Muscle layer of duodenum (tissue), 2 donors: ENCODE measurements around the gene ADAMTS20.
"Not testable (repeated sequence)": the region's sequence is repeated elsewhere in the genome, so short reads cannot be mapped to it uniquely, and the experiment has no call there.

Source experiments
- H3K27ac ChIP-seq: one replicate; pipeline ENCODE4 v1.7.0; 2013; ENCODE audit warnings: mild to moderate bottlenecking, low read length
- H3K27me3 ChIP-seq: one replicate; pipeline ENCODE4 v1.7.0; 2013; ENCODE audit warnings: low read depth, mild to moderate bottlenecking, control low read depth, low read length
- H3K36me3 ChIP-seq, 2 donors: one replicate each; pipeline ENCODE4 v1.7.0; 2013; ENCODE audit warnings: low read length in 2 of 2, control low read depth in 1 of 2, mild to moderate bottlenecking in 1 of 2; ENCODE audit not compliant: insufficient read depth in 2 of 2, control insufficient read depth in 1 of 2
- H3K4me1 ChIP-seq, 2 donors: one replicate each; pipeline ENCODE4 v1.7.0; 2013; ENCODE audit warnings: low read length in 2 of 2, mild to moderate bottlenecking in 2 of 2, control low read depth in 1 of 2, moderate library complexity in 1 of 2; ENCODE audit not compliant: insufficient read depth in 2 of 2, control insufficient read depth in 1 of 2
- H3K4me3 ChIP-seq, 2 donors: one replicate each; pipeline ENCODE4 v1.7.0; 2013; ENCODE audit warnings: low read length in 2 of 2, low read depth in 1 of 2, mild to moderate bottlenecking in 1 of 2
- H3K9me3 ChIP-seq, 2 donors: one replicate each; pipeline ENCODE4 v1.7.0; 2013; ENCODE audit warnings: low read length in 2 of 2, control low read depth in 1 of 2, mild to moderate bottlenecking in 1 of 2; ENCODE audit not compliant: control insufficient read depth in 1 of 2
- donor health status: healthy.

The ADAMTS20 gene

DNA sequence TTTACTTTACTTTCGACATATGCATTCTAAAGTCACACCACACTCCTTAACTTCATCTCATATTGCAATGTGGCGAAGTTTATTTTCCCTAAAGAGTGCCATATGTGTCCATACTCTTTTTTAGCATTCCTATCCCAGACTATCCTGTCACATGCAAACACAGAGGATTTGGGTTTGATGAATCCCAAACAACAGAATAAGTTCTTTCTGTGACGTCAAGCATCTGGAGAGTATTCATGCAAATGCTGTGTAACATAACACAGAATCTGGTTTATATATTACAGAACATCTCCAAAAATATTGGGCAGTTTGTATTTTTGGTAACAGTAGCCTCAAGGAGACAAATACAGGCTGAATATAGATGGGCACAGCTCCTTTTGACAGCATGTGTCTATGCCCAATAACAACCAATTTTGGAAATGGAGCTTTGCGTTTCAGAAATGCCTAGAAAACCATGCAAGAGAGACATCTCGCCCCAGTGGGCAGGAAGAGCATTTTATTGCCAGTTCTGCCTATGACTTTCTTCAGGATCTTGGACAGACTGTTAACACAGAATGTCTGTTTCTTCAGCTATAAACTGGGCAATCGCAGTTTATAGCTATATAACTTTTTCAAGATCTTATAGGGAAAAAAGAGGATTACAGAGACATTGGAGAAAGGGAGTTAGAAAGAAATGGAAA lies 190.8 kb downstream of the ADAMTS20 start:
- Histone ChIP-seq H3K27me3 (no peaks in the 10 kb centered on the region), H3K4me1 (no peaks in the 10 kb centered on the region), H3K27ac (no peak overlapping the region), H3K36me3 (no peaks in the 10 kb centered on the region), H3K9me3 (no peaks in the 10 kb centered on the region), H3K4me3 (no peak overlapping the region)

DNA sequence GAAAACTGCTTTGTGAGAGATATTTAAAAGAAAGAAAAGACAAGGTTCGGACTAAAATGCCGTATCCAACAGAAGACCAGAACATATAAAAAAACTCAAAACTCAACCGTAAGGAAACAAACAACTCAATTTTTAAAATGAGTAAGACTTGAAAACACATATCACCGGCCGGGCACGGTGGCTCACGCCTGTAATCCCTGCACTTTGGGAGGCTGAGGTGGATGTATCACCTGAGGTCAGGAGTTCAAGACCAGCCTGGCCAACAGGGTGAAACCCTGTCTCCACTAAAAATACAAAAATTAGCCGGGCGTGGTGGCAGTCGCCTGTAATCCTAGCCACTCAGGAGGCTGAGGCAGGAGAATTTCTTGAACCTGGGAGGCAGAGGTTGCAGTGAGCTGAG lies 192.0 kb downstream of the ADAMTS20 start:
- H3K27me3 ChIP-seq, H3K4me1 ChIP-seq, H3K27ac ChIP-seq, H3K4me3 ChIP-seq, H3K36me3 ChIP-seq, H3K9me3 ChIP-seq: not testable (repeated sequence)

DNA sequence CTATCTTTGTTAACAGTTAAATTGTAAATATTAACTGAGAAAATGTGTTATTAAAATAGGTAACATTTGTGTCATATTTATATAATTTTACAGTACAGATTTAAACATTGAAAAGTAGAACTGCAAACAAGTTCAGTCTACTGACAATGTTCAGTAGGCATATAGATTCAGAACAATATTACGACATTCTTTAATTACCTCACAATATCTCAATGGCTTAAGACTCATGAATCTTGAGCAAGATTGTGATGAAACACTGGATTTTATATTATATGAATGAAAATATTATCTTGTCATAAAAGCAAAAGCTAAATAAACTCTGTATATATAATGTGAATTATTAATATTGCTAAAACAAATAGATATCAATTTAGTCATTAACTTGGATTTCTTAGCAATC lies 194.9 kb downstream of the ADAMTS20 start:
- H3K4me3 ChIP-seq = no peak overlapping the region
- no peaks in the 10 kb centered on the region for H3K36me3 ChIP-seq
- no peaks in the 10 kb centered on the region for H3K9me3 ChIP-seq
- no peaks in the 10 kb centered on the region for H3K27me3 ChIP-seq
- H3K27ac ChIP-seq = no peak overlapping the region
- H3K4me1 ChIP-seq = no peaks in the 10 kb centered on the region

DNA sequence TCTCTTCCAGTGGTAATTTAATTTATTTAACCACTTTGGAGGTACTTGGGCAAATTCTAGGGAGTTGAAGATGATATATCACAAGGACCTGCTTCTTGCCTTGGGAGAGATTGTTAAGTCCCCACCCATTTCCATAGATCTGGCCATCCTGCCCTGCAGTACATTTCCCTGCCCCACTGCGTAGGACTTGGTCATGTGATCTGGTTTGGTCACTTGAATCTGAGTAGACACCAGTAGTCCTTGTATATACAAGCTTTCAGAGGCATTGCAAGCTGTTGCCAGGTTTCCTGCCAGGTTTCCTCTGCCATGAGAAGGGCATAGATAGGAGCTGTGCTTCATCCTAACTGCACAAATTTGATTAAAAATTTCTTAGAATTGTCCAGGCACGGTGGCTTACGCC lies 200.0 kb downstream of the ADAMTS20 start:
- Histone ChIP-seq H3K36me3 (no peaks in the 10 kb centered on the region), H3K9me3 (no peaks in the 10 kb centered on the region), H3K4me1 (no peaks in the 10 kb centered on the region), H3K27me3 (no peaks in the 10 kb centered on the region), H3K27ac (no peak overlapping the region), H3K4me3 (no peak overlapping the region)

DNA sequence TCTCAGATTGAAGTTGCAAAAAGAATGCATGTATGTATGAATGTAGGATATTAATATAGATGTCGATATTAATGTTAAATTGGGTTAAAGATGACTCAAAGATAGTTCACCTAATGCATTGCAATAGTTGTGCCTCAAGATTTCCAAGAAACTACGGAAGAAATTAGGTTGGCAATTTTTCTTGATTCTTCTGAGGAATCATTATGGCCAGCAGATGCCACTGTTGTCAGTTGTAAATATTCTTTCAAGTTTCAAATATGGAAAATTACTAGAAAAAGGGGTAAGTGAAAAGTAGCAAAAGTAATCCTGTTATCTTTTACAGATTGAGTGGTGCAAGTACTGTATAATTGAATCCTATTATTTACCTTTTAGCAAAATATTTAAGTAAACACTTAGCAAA lies 202.1 kb downstream of the ADAMTS20 start:
- H3K4me3 ChIP-seq = no peak overlapping the region
- no peaks in the 10 kb centered on the region for H3K4me1 ChIP-seq
- H3K36me3 ChIP-seq = no peaks in the 10 kb centered on the region
- H3K27me3 ChIP-seq = no peaks in the 10 kb centered on the region
- H3K27ac ChIP-seq = no peak overlapping the region
- peaks cover 0 to under 1% of the 10 kb centered on the region in 2 donors for H3K9me3 ChIP-seq

DNA sequence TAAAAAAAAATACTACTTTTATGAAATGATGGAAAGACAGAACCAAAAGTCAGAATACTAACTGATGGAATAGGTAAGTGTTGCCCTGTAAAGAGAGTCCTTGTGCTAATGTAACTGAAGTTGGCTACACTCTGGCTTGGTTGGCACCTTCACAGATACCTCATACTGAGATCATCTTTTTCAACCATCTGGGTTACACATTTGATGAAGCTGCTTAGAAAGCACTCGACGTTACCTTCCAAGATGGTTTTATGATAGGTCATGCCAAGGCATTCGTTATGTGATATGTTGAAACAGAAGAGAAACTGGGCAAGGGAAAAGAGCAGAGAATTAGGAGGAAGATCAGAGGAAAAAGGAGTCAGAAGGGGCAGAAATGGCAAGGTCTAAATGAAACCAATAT lies 203.8 kb downstream of the ADAMTS20 start:
- peaks cover 0 to 4% of the 10 kb centered on the region in 2 donors for H3K9me3 ChIP-seq
- no peak overlapping the region for H3K4me3 ChIP-seq
- H3K4me1 ChIP-seq = no peaks in the 10 kb centered on the region
- H3K27ac ChIP-seq = no peak overlapping the region
- no peaks in the 10 kb centered on the region for H3K36me3 ChIP-seq
- no peaks in the 10 kb centered on the region for H3K27me3 ChIP-seq

DNA sequence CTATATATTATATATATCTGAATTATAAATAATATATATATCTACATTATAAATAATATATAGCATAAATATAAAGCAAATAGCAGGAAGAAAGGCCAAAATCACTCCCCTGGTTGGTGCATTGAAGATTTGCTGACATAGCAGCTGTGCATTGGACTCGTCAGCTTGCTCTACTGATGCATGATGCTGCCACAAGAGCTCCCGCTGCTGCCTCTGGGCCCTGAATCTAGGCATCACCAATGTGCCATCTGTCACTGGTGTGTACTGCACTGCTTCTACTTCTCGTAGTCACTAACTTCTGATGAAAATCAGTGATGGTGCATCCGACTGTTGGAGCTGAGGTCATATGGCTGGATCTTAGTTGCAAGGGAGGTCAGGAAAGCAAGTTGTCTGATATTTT lies 205.0 kb downstream of the ADAMTS20 start:
- Histone ChIP-seq H3K27me3 (no peaks in the 10 kb centered on the region), H3K4me3 (no peak overlapping the region), H3K9me3 (peaks cover 0 to 4% of the 10 kb centered on the region in 2 donors), H3K4me1 (no peaks in the 10 kb centered on the region), H3K36me3 (no peaks in the 10 kb centered on the region), H3K27ac (no peak overlapping the region)

DNA sequence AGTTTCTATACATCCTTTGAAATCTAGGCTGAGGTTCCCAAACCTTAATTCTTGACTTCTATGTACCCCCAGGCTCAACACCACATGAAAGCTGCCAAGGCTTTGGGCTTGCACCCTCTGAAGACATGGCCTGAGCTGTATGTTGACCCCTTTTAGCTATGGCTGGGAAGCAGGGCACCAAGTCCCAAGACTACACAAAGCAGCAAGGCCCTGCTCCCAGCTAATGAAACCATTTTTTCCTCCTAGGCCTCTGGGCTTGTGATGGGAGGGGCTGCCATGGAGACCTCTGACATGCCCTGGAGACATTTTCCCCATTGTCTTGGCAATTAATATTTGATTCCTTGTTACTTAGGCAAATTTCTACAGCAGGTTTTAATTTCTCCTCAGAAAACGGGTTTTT lies 207.0 kb downstream of the ADAMTS20 start:
- no peaks in the 10 kb centered on the region for H3K27me3 ChIP-seq
- no peaks in the 10 kb centered on the region for H3K36me3 ChIP-seq
- peaks cover 0 to 4% of the 10 kb centered on the region in 2 donors for H3K9me3 ChIP-seq
- H3K4me3 ChIP-seq = no peak overlapping the region
- H3K4me1 ChIP-seq = no peaks in the 10 kb centered on the region
- H3K27ac ChIP-seq = no peak overlapping the region

DNA sequence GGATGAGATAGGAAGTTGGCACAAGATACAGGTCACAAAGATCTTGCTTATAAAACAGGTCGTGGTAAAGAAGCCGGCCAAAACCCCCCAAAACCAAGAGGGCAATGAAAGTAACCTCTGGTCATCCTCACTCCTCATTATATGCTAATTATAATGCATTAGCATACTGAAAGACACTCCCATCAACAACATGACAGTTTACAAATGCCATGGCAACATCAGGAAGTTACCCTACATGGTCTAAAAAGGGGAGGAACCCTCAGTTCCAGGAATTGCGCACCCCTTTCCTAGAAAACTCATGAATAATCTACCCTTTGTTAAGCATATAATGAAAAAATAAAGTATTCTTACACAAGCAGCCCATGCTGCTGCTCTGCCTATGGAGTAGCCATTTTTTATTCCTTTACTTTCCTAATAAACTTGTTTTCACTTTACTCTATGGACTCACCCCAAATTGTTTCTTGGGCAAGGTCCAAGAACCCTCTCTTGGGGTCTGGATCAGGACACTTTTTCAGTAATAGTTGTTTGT lies 210.2 kb downstream of the ADAMTS20 start:
- H3K27ac ChIP-seq, H3K36me3 ChIP-seq, H3K27me3 ChIP-seq, H3K4me3 ChIP-seq, H3K4me1 ChIP-seq, H3K9me3 ChIP-seq: not testable (repeated sequence)

DNA sequence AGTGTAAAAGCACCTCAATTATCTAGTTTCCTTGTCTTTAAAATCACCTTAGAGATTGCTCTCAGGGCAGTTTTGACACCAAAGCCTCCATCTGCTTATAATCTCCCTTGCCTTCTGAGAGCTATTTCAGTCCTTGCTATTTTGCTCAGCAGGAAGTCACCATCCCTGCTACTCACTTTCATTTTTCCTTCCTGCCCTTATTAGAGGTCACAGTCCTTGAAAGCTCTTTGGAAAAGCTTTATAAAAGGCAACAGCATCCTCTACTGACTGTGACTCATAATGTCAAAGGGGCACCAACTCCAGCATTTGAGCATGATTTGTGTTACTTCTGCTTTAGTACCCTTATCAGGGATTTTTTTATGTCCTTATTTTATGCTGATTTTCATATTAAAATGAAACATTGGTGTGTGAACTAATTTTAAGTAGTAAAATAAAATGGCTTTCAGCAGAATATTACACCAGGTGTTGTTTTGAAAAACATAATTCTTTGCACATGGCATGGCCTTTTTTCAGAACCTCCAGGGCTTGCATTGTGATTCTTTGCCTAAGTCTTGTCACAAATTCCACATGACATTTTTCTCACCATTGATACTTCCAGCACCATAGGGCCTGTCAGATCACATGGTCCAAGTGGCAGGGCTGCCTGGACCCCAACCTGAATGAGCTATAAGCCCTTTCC lies 213.0 kb downstream of the ADAMTS20 start:
- Histone ChIP-seq H3K27me3 (no peaks in the 10 kb centered on the region), H3K27ac (no peak overlapping the region), H3K9me3 (no peaks in the 10 kb centered on the region), H3K36me3 (no peaks in the 10 kb centered on the region), H3K4me1 (peaks cover 0 to 4% of the 10 kb centered on the region in 2 donors), H3K4me3 (no peak overlapping the region)

DNA sequence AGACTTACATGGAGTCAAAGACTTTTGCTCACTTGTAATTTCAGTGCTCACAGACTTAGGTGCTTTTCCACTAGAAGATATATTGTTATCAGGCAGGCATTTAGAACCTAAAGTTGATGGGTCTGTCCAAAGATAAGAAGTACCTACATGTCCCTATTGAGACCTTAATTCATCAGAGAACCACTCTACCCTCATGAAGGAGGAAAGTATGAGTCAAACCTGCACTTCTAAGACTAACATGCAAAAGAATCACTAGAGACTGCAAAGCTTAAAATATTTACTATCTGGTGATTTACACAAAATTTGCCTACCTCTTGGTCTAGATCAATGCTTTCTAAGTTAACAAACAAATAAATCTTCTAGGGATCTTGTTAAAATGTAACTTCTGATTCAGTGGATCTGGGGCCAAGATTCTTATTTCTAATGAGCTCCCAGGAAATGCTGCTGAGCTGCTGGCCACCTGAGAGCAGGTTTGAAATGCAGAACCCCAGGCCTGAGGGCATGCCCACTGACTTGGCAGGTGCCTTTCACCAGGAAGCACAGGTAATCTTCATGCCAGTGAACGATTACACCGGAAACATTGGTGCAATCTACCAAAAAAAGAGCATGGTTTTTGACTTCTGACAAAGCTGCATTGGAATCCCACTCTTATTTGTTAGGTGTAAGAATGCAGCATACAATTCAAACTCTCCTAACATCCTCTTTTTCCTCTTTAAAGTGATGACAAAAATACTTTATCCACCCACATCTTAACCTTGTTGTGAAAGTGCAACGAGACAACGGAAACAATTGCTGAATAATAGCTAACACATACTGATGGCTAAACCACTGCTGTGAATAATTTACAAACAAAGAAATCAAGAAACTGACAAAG lies 214.2 kb downstream of the ADAMTS20 start:
- Histone ChIP-seq H3K4me3 (no peak overlapping the region), H3K27ac (no peak overlapping the region), H3K4me1 (peaks cover 0 to 4% of the 10 kb centered on the region in 2 donors), H3K27me3 (no peaks in the 10 kb centered on the region), H3K36me3 (no peaks in the 10 kb centered on the region), H3K9me3 (no peaks in the 10 kb centered on the region)
